Upper lobe of left lung (tissue), 6 donors: ENCODE data around the gene CELSR1. TPM values are rescaled to one million over a fixed set of nuclear protein-coding genes. Genes with fewer than 3 reads are reported as not detected.

ENCODE experiments used
- ATAC-seq, 2 donors: fragments of 200-7000 bp; cut with Tn5 transposase; one replicate each; pipeline ENCODE4 v1.9.1; 2022; ENCODE audit warnings: mild to moderate bottlenecking in 2 of 2, moderate library complexity in 2 of 2; ENCODE audit not compliant: low FRiP score in 2 of 2
- DNase-seq, 2 donors: peaks; one replicate each; pipeline ENCODE4 v3.0.0-alpha.2; 2019 to 2020
- H3K27ac ChIP-seq, 4 donors: fragments of 200-600 bp; sonication (generic); one replicate each; pipeline ENCODE4 v1.5.1; 2016 to 2019
- H3K27me3 ChIP-seq, 4 donors: fragments of 200-600 bp; sonication (generic); one replicate each; pipeline ENCODE4 v1.5.1; 2017 to 2019
- H3K36me3 ChIP-seq, 4 donors: fragments of 200-600 bp; sonication (generic); one replicate each; pipeline ENCODE4 v1.5.1; 2016 to 2019
- H3K4me1 ChIP-seq, 4 donors: fragments of 200-600 bp; sonication (generic); one replicate each; pipeline ENCODE4 v1.5.1; 2018 to 2019
- H3K4me3 ChIP-seq, 4 donors: fragments of 200-600 bp; sonication (generic); one replicate each; pipeline ENCODE4 v1.5.1; 2017 to 2019; ENCODE audit warnings: mild to moderate bottlenecking in 2 of 4, moderate library complexity in 1 of 4
- H3K9me3 ChIP-seq, 4 donors: fragments of 200-600 bp; sonication (generic); one replicate each; pipeline ENCODE4 v1.5.1; 2018 to 2019
- EP300 ChIP-seq, 4 donors: sonication (generic); formaldehyde crosslinking; IDR thresholded peaks; one replicate each; pipeline ENCODE4 v1.5.1; 2017; ENCODE audit warnings: antibody characterized with exemption in 4 of 4, control low read depth in 2 of 4
- POLR2A ChIP-seq, 4 donors: fragments of 450-650 bp; IDR thresholded peaks; one replicate each; pipeline ENCODE4 v1.5.1; 2016 to 2017; ENCODE audit warnings: antibody characterized with exemption in 4 of 4, mild to moderate bottlenecking in 2 of 4
- POLR2AphosphoS5 ChIP-seq, 2 donors: sonication (generic); formaldehyde crosslinking; IDR thresholded peaks; one replicate each; pipeline ENCODE4 v1.5.1; 2017; ENCODE audit warnings: antibody characterized with exemption in 2 of 2
- WGBS, 2 donors: methylation state at CpG; one replicate each; pipeline ENCODE4 v1.1.5; 2017 to 2018; 5-methylcytosine and 5-hydroxymethylcytosine counted together
- total RNA-seq, 6 donors: library from RNA; depleted of rRNA in 4 of 6; stranded (reverse); fragments of >200 nt in 4 of 6; gene quantifications; one replicate each; pipeline versions ENCODE4 v1.1.0 to v1.2.1, GENCODE V29; 2016 to 2021
- TF ChIP-seq, protein P1 (sequence below), 6 experiments: fragments of 450-650 bp in 4 of 6; fragments of 200-600 bp in 2 of 6; sonication (generic) in 2 of 6; IDR thresholded peaks; one replicate each; pipeline ENCODE4 v1.5.1; 2016 to 2019; ENCODE audit warnings: antibody characterized with exemption in 6 of 6
- donor health status: DM: no; HTN: no; CAD: no; lungs with moderate emphysema.
- donor health status: DM: no; HTN: yes; CAD: no; lungs with severe emphysema.

The CELSR1 gene
- total RNA-seq, 6 donors from 2014 or later: 45.1 to 145 (median 80.1) TPM

DNA sequence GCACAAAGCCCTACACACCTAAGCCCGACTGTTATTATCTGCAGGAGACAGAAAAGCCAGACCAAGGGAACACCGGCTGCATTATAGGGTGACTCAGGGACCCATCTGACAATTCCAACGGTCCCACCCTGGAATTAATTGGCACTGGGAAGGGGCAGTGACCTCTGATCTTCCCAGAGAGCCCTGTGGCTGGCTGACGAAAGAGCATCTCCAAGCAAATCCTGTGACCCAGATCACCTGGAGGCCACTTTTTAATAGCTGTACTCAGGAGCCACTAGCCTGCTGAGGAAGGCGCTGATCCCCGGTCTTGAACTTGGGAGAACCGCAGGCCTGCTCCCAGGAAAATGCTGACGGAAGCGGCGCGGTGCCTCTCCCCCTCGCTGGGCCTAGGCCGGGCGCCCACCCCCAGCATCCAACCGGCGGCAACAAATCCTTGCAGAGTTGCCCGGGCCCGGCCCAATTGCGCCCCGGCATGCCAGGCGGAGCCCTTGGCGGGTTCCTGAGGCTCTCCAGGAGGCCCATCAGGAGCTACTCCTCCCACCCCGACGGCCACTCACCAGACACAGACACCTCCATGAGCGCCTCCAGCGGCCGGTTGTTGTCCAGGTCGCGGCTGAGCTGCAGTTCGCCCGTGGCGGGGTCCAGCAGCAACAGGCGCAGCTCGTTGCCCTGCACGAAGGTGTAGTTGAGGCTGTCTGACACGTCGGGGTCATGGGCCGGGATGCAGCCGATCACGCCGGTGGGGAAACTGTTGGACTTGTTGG, 4.2 kb downstream of the CELSR1 start:
- Histone ChIP-seq H3K9me3 (no peaks in the 10 kb centered on the region), H3K4me3 (peak overlapping the region in 3 of 4 donors; percentile 22 to 33 (median 33)), H3K27ac (peak overlapping the region in 1 of 4 donors; percentile 7), H3K36me3 (no peaks in the 10 kb centered on the region), H3K27me3 (peaks cover 0 to 23% (median 4%) of the 10 kb centered on the region in 4 donors), H3K4me1 (peaks cover 6 to 39% (median 19%) of the 10 kb centered on the region in 4 donors)
- WGBS, 2 donors: 82 to 86% methylated on average over 15 to 20 of the region's 41 CpGs
- DNase-seq: peak; percentile 69 to 87
- peak in 1 of 2 donors; percentile 15 for ATAC-seq
- TF ChIP-seq, protein P1, sequence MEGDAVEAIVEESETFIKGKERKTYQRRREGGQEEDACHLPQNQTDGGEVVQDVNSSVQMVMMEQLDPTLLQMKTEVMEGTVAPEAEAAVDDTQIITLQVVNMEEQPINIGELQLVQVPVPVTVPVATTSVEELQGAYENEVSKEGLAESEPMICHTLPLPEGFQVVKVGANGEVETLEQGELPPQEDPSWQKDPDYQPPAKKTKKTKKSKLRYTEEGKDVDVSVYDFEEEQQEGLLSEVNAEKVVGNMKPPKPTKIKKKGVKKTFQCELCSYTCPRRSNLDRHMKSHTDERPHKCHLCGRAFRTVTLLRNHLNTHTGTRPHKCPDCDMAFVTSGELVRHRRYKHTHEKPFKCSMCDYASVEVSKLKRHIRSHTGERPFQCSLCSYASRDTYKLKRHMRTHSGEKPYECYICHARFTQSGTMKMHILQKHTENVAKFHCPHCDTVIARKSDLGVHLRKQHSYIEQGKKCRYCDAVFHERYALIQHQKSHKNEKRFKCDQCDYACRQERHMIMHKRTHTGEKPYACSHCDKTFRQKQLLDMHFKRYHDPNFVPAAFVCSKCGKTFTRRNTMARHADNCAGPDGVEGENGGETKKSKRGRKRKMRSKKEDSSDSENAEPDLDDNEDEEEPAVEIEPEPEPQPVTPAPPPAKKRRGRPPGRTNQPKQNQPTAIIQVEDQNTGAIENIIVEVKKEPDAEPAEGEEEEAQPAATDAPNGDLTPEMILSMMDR (IDR thresholded peaks at IDR 0.05): peak in 2 of 6 experiments; percentile 34 to 38
- TF ChIP-seq POLR2AphosphoS5 (IDR thresholded peaks at IDR 0.05): no peak
- TF ChIP-seq POLR2A (IDR thresholded peaks at IDR 0.05): no peak

DNA sequence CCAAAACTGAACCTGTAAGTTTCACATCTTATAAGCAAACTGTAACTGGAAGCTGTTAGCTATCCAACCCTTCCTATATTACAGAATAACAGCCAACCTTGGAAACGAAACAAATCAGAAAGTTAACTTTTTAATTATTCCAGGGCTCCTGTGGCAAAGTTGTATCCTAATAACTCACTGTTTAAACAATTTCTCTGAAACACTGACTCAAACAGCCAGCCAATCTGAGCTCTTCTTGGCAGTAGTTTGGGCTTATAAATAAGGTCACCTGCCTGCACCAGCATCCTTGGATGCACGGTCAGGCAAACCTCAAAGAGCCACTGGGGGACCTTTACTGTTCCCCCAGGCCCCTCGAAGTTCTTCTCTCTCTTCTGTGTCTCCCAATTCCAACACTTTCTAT, 5.0 kb downstream of the CELSR1 start:
- peak overlapping the region in 1 of 4 donors; percentile 7 for H3K27ac ChIP-seq

DNA sequence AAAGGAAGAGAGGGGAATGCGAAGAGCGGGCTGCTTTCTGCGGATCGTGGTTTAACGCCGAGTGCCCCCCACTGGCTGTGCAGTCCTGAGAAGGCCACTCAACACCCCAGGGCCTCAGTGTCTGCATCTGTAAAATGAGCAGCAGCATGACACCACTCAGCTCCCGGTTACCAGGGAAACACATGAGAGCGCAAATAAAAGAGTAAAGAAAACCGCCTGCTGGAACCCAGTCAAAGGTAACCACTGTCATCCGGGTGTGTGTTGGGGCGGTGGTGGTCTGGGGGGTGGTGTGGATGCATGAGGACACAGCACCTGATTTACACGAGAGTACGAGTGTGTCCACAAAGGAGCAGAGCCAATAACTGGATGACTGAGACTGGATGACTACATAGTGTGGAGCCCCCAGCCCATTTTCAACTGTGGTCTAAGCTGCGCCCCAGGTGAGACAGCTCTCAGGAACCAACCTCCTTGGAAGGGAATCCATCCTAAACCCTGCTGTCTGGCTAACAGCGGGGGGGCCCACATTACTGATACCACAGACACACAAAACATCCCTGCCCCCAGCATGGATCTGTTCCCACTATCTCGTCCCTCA, 5.7 kb downstream of the CELSR1 start:
- H3K4me3 ChIP-seq: no peak overlapping the region
- H3K27ac ChIP-seq: no peak overlapping the region
- WGBS, 2 donors: 78 to 85% methylated on average over 16 of the region's 16 CpGs

More for the DNA sequence above, 5.0 kb downstream of the CELSR1 start:
- 41 to 61% methylated on average over 3 of the region's 3 CpGs for WGBS, 2 donors
- Histone ChIP-seq H3K9me3 (no peaks in the 10 kb centered on the region), H3K4me3 (peak overlapping the region in 3 of 4 donors; percentile 22 to 33 (median 33)), H3K27me3 (peaks cover 0 to 14% (median 0%) of the 10 kb centered on the region in 4 donors), H3K36me3 (no peaks in the 10 kb centered on the region), H3K4me1 (peaks cover 2 to 35% (median 16%) of the 10 kb centered on the region in 4 donors)
- DNase-seq: no peak
- TF ChIP-seq EP300 (IDR thresholded peaks at IDR 0.05): no peak
- no peak for TF ChIP-seq POLR2AphosphoS5 (IDR thresholded peaks at IDR 0.05)
- TF ChIP-seq, protein P1 (IDR thresholded peaks at IDR 0.05): no peak
- TF ChIP-seq POLR2A (IDR thresholded peaks at IDR 0.05): no peak
- no peak for ATAC-seq

DNA sequence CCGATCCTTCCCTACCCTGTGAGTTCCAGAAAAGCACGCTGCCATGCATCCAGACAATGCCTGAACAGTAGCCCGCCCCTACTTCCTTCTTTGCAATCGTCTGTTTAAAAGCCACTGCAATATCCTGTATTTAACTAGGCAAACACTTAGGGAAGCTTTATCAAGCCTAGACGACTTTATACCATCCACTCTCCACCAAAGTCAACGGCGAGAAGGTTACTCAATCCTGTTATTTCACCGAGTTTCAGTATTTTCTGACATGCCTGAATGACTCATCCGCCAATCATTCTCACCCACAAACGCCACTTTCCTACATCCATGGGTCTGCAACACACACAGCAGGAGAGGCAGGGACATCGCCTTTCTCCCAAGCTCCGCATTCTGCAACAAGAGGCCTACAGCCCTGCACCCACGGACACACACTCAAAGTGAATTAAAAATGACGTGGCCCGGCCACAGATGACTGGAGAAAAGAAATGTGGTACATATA, 9.3 kb downstream of the CELSR1 start:
- Histone ChIP-seq H3K4me3 (no peak overlapping the region), H3K27me3 (no peaks in the 10 kb centered on the region), H3K27ac (peak overlapping the region in 3 of 4 donors; percentile 10 to 39 (median 27)), H3K36me3 (no peaks in the 10 kb centered on the region), H3K4me1 (peaks cover 5 to 40% (median 20%) of the 10 kb centered on the region in 4 donors), H3K9me3 (no peaks in the 10 kb centered on the region)
- 31 to 47% methylated on average over 15 of the region's 15 CpGs for WGBS, 2 donors
- TF ChIP-seq POLR2AphosphoS5 (IDR thresholded peaks at IDR 0.05) (peak; percentile 28 to 60), POLR2A (IDR thresholded peaks at IDR 0.05) (peak in 1 of 4 donors; percentile 19), EP300 (IDR thresholded peaks at IDR 0.05) (peak in 1 of 4 donors; percentile 52)
- TF ChIP-seq, protein P1 (IDR thresholded peaks at IDR 0.05): no peak
- DNase-seq (peak in 1 of 2 donors; percentile 82), ATAC-seq (peak; percentile 65 to 88)

More for the DNA sequence above, 5.7 kb downstream of the CELSR1 start:
- Histone ChIP-seq H3K4me1 (peaks cover 2 to 36% (median 20%) of the 10 kb centered on the region in 4 donors), H3K36me3 (no peaks in the 10 kb centered on the region), H3K27me3 (peaks cover 0 to 8% (median 0%) of the 10 kb centered on the region in 4 donors), H3K9me3 (no peaks in the 10 kb centered on the region)
- DNase-seq: no peak
- ATAC-seq: no peak
- TF ChIP-seq, protein P1 (IDR thresholded peaks at IDR 0.05): no peak
- TF ChIP-seq POLR2A (IDR thresholded peaks at IDR 0.05) (no peak), EP300 (IDR thresholded peaks at IDR 0.05) (no peak), POLR2AphosphoS5 (IDR thresholded peaks at IDR 0.05) (no peak)
